K562 (cell line): ENCODE measurements around the gene TFPT. TPM values are rescaled to one million over a fixed set of nuclear protein-coding genes. Genes with fewer than 3 reads are reported as not detected.

Experiments
- BRD9 ChIP-seq: fragments of 450-650 bp; IDR thresholded peaks from 2 replicates; pipeline ENCODE4 v1.6.1; 2018; ENCODE audit warnings: low read depth; ENCODE audit not compliant: partially characterized antibody
- CHCHD3 ChIP-seq: fragments of 250-450 bp; sonication (Bioruptor Pico); IDR thresholded peaks from 2 replicates; pipeline ENCODE4 v2.1.2; 2022; ENCODE audit warnings: mild to moderate bottlenecking
- CSDE1 ChIP-seq, 2 experiments: fragments of 450-650 bp; IDR thresholded peaks; 2 replicates each; pipeline ENCODE4 v1.6.1; 2016; ENCODE audit warnings: mild to moderate bottlenecking in 1 of 2
- HMG20B ChIP-seq: fragments of 250-450 bp; sonication (Bioruptor Pico); IDR thresholded peaks from 2 replicates; pipeline ENCODE4 v1.5.0; 2021; ENCODE audit warnings: mild to moderate bottlenecking
- HNRNPLL ChIP-seq: fragments of 200-400 bp; formaldehyde crosslinking; IDR thresholded peaks from 2 replicates; pipeline ENCODE4 v1.6.1; 2017; ENCODE audit warnings: low read length, low read depth, mild to moderate bottlenecking; ENCODE audit not compliant: poor library complexity, severe bottlenecking
- IRF2 ChIP-seq: sonication (generic); formaldehyde crosslinking; IDR thresholded peaks from 2 replicates; pipeline ENCODE4 v1.8.1; 2022; ENCODE audit warnings: mild to moderate bottlenecking, missing genetic modification reagents
- L3MBTL2 ChIP-seq: fragments of 450-650 bp; IDR thresholded peaks from 2 replicates; pipeline ENCODE4 v1.6.1; 2016; ENCODE audit warnings: mild to moderate bottlenecking, moderate library complexity
- LARP7 ChIP-seq: fragments of 450-650 bp; IDR thresholded peaks from 2 replicates; pipeline ENCODE4 v1.6.1; 2016
- MEF2D ChIP-seq: conservative IDR thresholded peaks from 2 replicates; pipeline ENCODE4 v1.6.1; 2016; ENCODE audit warnings: low read depth, missing genetic modification characterization, missing compliant biosample characterization
- MYC ChIP-seq, 2 experiments: fragments of 250-450 bp in 1 of 2; sonication (Bioruptor Pico) in 1 of 2; IDR thresholded peaks; 2 replicates each; pipeline versions ENCODE4 v1.5.1 to v1.6.1; 2012 to 2021; ENCODE audit warnings: low read depth in 2 of 2, borderline replicate concordance in 1 of 2, improper control_type of control experiment in 1 of 2, low read length in 1 of 2, mild to moderate bottlenecking in 1 of 2, moderate library complexity in 1 of 2
- POLR2AphosphoS2 ChIP-seq: IDR thresholded peaks from 2 replicates; pipeline ENCODE4 v1.6.1; 2012; ENCODE audit warnings: low read length, improper control_type of control experiment
- POLR3A ChIP-seq: IDR thresholded peaks from 2 replicates; pipeline ENCODE4 v1.6.1; 2011; ENCODE audit warnings: borderline replicate concordance, mild to moderate bottlenecking, moderate library complexity; ENCODE audit not compliant: insufficient read length, insufficient read depth; ENCODE audit errors: extremely low read depth
- POLR3G ChIP-seq: IDR thresholded peaks from 2 replicates; pipeline ENCODE4 v1.6.1; 2011; ENCODE audit not compliant: insufficient read length, insufficient replicate concordance; ENCODE audit errors: extremely low read depth
- RBM39 ChIP-seq: fragments of 200-400 bp; formaldehyde crosslinking; optimal IDR thresholded peaks from 2 replicates; pipeline ENCODE3; 2018; ENCODE audit warnings: low read depth, low read length
- RHOXF2B ChIP-seq: fragments of 250-450 bp; sonication (Bioruptor Pico); conservative IDR thresholded peaks from 2 replicates; pipeline ENCODE4 v1.5.1; 2021
- RNF2 ChIP-seq: sonication (generic); IDR thresholded peaks from 2 replicates; pipeline ENCODE4 v1.6.1; 2016
- SAP30 ChIP-seq: fragments of 200-600 bp; sonication (generic); IDR thresholded peaks from 2 replicates; pipeline ENCODE4 v1.6.1; 2012; ENCODE audit warnings: borderline replicate concordance, low read depth, mild to moderate bottlenecking, moderate library complexity, low read length, control low read depth, inconsistent platforms; ENCODE audit not compliant: insufficient read depth, poor library complexity, severe bottlenecking
- SMAD4 ChIP-seq: fragments of 250-450 bp; sonication (Bioruptor Pico); conservative IDR thresholded peaks from 2 replicates; pipeline ENCODE4 v1.8.0; 2021; ENCODE audit warnings: inconsistent platforms, mild to moderate bottlenecking, moderate library complexity
- SP1 ChIP-seq: sonication (generic); formaldehyde crosslinking; IDR thresholded peaks from 2 replicates; pipeline ENCODE4 v1.8.1; 2022; ENCODE audit warnings: mild to moderate bottlenecking, missing genetic modification reagents
- SRSF1 ChIP-seq: fragments of 200-400 bp; formaldehyde crosslinking; IDR thresholded peaks from 2 replicates; pipeline ENCODE4 v1.6.1; 2017; ENCODE audit warnings: mild to moderate bottlenecking, low read depth, low read length, moderate library complexity
- ZNF583 ChIP-seq: fragments of 250-450 bp; sonication (Bioruptor Pico); IDR thresholded peaks from 2 replicates; pipeline ENCODE4 v1.4.0; 2020
- ZNF766 ChIP-seq: fragments of 200-800 bp; sonication (Bioruptor generic); conservative IDR thresholded peaks from 2 replicates; pipeline ENCODE4 v1.6.1; 2016; ENCODE audit warnings: missing genetic modification characterization, missing compliant biosample characterization
- polyA plus RNA-seq, 8 experiments: library from polyadenylated mRNA; depleted of rRNA in 4 of 8; stranded (reverse) in 5 of 8; unstranded in 3 of 8; fragments of >200 nt; fragmentation: Nextera tagmentation in 2 of 8; fragmentation: Illumina TruSeq in 1 of 8; extraction: Ambion mirVana in 2 of 8; extraction: Trizol in 1 of 8; gene quantifications; 2 replicates each; pipeline versions ENCODE4 v1.2.1 to v1.2.3, GENCODE V29; 2011 to 2014; ENCODE audit warnings: inconsistent platforms in 1 of 8, missing spikeins in 1 of 8
- total RNA-seq, 7 experiments: library from RNA; depleted of rRNA in 6 of 7; stranded (reverse); fragments of >200 nt in 6 of 7; fragmentation: Illumina TruSeq in 2 of 7; extraction: Trizol in 2 of 7; gene quantifications; 2 replicates each; pipeline versions ENCODE4 v1.2.1 to v1.2.3, GENCODE V29; 2011 to 2021; ENCODE audit warnings: low replicate concordance in 1 of 7
- TF ChIP-seq, protein P1 (sequence below), 2 experiments: fragments of 450-650 bp; IDR thresholded peaks; 2 replicates each; pipeline ENCODE4 v1.6.1; 2018; ENCODE audit warnings: mild to moderate bottlenecking in 2 of 2, low read depth in 1 of 2; ENCODE audit not compliant: partially characterized antibody in 2 of 2

The TFPT gene
- total and polyA plus RNA-seq, 9 of the 15 experiments (the other 6 are each of a cell fraction or from before 2014, with no cell fraction given) = 0.72 to 16.4 (median 9.2) TPM

DNA sequence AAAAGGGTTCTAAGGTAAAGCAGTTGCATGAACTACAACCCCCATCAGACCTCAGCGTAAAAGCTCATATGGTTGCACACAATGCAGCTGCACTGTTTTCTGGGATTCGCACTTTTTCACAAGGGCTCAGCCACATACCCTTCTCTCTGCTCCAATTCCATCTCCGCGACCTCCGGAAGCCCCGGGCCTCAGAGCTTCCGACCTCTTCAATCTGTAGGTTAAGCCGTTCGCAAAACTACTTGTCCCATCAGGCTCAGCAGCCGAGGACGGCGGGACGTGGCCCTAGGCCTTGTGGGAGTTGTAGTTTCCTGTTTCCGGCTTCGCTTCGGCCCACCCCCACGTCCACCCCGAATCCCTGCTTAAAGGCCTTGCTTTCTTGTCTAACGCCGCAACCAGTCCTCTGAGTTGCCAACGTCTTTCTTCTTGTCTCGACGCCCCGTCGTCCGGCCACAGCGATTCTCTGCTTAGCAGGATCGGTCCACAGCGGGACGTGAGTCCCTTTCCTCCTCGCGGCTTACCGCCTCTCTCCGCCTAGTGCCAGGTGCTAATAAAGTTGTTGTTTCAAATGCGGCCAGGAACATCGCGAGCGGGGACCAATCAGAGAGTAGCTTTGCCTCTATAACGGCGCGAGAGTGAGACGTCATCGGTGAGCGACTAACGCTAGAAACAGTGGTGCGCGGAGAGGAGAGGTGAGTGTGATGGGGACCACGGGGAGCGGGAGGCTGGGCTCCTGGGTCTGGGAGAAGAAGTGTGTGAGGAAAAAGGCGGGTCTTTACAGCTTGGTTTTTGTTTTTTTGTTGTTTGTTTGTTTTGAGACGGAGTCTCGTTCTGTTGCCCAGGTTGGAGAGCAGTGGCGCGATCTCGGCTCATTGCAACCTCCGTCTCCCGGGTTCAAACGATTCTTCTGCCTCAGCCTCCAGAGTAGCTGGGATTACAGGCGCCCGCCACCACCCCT lies at the start of gene TFPT, which contains the start of gene PRPF31 (continued):
- TF ChIP-seq IRF2 (CRISPR knock-in tag) = no peak
- peak; percentile 92 for TF ChIP-seq MYC (IDR thresholded peaks at IDR 0.05; ENCODE audit: low read depth, low read length)
- peak; percentile 90 for TF ChIP-seq MYC (CRISPR knock-in tag; IDR thresholded peaks at IDR 0.05; ENCODE audit: borderline replicate concordance, low read depth)
- TF ChIP-seq HNRNPLL = no peak
- TF ChIP-seq HMG20B = no peak
- no peak for TF ChIP-seq RHOXF2B (CRISPR knock-in tag)
- TF ChIP-seq LARP7 = no peak
- TF ChIP-seq CSDE1 (IDR thresholded peaks at IDR 0.05) = peak in 1 of 2 experiments; percentile 92; a peak in 2 of 4 replicates
- TF ChIP-seq ZNF766 (CRISPR knock-in tag) = peak; percentile 96
- TF ChIP-seq L3MBTL2 = peak; percentile 82
- no peak for TF ChIP-seq CHCHD3 (CRISPR knock-in tag)
- TF ChIP-seq, protein P1, sequence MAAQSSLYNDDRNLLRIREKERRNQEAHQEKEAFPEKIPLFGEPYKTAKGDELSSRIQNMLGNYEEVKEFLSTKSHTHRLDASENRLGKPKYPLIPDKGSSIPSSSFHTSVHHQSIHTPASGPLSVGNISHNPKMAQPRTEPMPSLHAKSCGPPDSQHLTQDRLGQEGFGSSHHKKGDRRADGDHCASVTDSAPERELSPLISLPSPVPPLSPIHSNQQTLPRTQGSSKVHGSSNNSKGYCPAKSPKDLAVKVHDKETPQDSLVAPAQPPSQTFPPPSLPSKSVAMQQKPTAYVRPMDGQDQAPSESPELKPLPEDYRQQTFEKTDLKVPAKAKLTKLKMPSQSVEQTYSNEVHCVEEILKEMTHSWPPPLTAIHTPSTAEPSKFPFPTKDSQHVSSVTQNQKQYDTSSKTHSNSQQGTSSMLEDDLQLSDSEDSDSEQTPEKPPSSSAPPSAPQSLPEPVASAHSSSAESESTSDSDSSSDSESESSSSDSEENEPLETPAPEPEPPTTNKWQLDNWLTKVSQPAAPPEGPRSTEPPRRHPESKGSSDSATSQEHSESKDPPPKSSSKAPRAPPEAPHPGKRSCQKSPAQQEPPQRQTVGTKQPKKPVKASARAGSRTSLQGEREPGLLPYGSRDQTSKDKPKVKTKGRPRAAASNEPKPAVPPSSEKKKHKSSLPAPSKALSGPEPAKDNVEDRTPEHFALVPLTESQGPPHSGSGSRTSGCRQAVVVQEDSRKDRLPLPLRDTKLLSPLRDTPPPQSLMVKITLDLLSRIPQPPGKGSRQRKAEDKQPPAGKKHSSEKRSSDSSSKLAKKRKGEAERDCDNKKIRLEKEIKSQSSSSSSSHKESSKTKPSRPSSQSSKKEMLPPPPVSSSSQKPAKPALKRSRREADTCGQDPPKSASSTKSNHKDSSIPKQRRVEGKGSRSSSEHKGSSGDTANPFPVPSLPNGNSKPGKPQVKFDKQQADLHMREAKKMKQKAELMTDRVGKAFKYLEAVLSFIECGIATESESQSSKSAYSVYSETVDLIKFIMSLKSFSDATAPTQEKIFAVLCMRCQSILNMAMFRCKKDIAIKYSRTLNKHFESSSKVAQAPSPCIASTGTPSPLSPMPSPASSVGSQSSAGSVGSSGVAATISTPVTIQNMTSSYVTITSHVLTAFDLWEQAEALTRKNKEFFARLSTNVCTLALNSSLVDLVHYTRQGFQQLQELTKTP (IDR thresholded peaks at IDR 0.05; ENCODE audit: low read depth in 1 of 2, partially characterized antibody in 2 of 2) = peak; percentile 86 to 99
- no peak for TF ChIP-seq RBM39
- TF ChIP-seq SMAD4 (CRISPR knock-in tag) = peak; percentile 70
- no peak; the same call in 1 of the 2 replicates for TF ChIP-seq MEF2D (tag)
- TF ChIP-seq POLR3G = no peak
- TF ChIP-seq SRSF1 = no peak
- peak; percentile 90; the same call in 1 of the 2 replicates for TF ChIP-seq POLR2AphosphoS2
- TF ChIP-seq SAP30 = no peak
- peak; percentile 51 for TF ChIP-seq BRD9
- TF ChIP-seq POLR3A = no peak
- 0 out of 2 replicates have a peak, but pooled peaks have one; percentile 38 for TF ChIP-seq ZNF583
- TF ChIP-seq RNF2 = peak; percentile 83
- TF ChIP-seq SP1 (CRISPR knock-in tag) = peak; percentile 99
